Stimulated activated naive B cell treated with anti-CD40 and anti-IgM and Interleukin-4, amounts not matched to agents 10 μg/mL and 1 μg/mL and 100 μg/mL, for 72 hours (primary cell): ENCODE data around the gene LTBP2.

Experiments
- ATAC-seq, 2 donors: fragments of 150-1000 bp; cut with Tn5 transposase; replicated peaks; 2 replicates each; pipeline ENCODE4 v1.10.0; 2021; ENCODE audit warnings: moderate library complexity in 1 of 2
- DNase-seq: peaks from one replicate; pipeline ENCODE4 v3.0.0; 2021
- H3K27ac Mint-ChIP-seq: one replicate; pipeline ENCODE4 v1.8.0; 2022; ENCODE audit warnings: mild to moderate bottlenecking, mixed read lengths
- H3K27me3 Mint-ChIP-seq, 2 donors: one replicate each; pipeline ENCODE4 v1.8.0; 2022; ENCODE audit warnings: mixed read lengths in 2 of 2
- H3K36me3 Mint-ChIP-seq, 2 donors: one replicate each; pipeline ENCODE4 v1.8.0; 2022; ENCODE audit warnings: mixed read lengths in 2 of 2, mild to moderate bottlenecking in 1 of 2
- H3K4me1 Mint-ChIP-seq, 2 donors: one replicate each; pipeline ENCODE4 v1.8.0; 2022; ENCODE audit warnings: mixed read lengths in 2 of 2, mild to moderate bottlenecking in 1 of 2
- H3K4me3 Mint-ChIP-seq, 2 donors: one replicate each; pipeline ENCODE4 v1.8.0; 2022; ENCODE audit warnings: mild to moderate bottlenecking in 2 of 2, mixed read lengths in 2 of 2, moderate library complexity in 1 of 2
- H3K9me3 Mint-ChIP-seq, 2 donors: one replicate each; pipeline ENCODE4 v1.8.0; 2022; ENCODE audit warnings: mixed read lengths in 2 of 2, mild to moderate bottlenecking in 1 of 2

LTBP2 gene

GRCh38 chr14:74628418-74628817 is 16.4 kb upstream of the LTBP2 start:
- H3K27me3 Mint-ChIP-seq, result no peaks in the 10 kb centered on the region
- peaks cover 8 to 27% of the 10 kb centered on the region in 2 donors for H3K4me1 Mint-ChIP-seq
- no peak overlapping the region for H3K27ac Mint-ChIP-seq
- H3K4me3 Mint-ChIP-seq, result no peak overlapping the region
- H3K36me3 Mint-ChIP-seq, result peaks cover 2 to 4% of the 10 kb centered on the region in 2 donors
- H3K9me3 Mint-ChIP-seq, result no peaks in the 10 kb centered on the region
- DNase-seq (no peak), ATAC-seq (no peak)

DNA sequence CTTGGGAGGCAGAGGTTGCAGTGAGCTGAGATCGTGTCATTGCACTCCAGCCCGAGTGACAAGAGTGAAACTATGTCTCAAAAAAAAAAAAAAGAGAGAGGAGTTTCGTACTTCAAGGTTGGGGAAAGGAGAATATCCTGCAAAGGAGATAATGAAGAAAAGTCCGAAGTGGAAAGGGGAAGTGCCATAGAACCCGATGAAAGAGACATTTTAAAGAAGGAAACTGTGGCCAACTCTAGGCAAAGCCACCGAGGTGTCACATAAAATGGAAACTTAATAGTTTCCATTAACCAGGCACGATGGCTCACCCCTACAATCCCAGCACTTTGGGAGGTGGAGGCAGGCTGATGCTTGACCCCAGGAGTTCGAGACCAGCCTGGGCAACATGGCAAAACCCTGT is 15.0 kb upstream of the LTBP2 start:
- Mint-ChIP-seq H3K4me1 (peaks cover 8 to 27% of the 10 kb centered on the region in 2 donors), H3K27me3 (peaks cover 0 to 1% of the 10 kb centered on the region in 2 donors), H3K27ac (peak overlapping the region; percentile 62), H3K36me3 (peaks cover 2 to 4% of the 10 kb centered on the region in 2 donors), H3K4me3 (no peak overlapping the region), H3K9me3 (no peaks in the 10 kb centered on the region)
- DNase-seq (peak; percentile 18), ATAC-seq (peak; percentile 89)

- Mint-ChIP-seq H3K9me3 (no peaks in the 10 kb centered on the region), H3K4me1 (peaks cover 34 to 44% of the 10 kb centered on the region in 2 donors), H3K27ac (no peak overlapping the region), H3K36me3 (peaks cover 2 to 4% of the 10 kb centered on the region in 2 donors), H3K27me3 (peaks cover 6 to 9% of the 10 kb centered on the region in 2 donors), H3K4me3 (no peak overlapping the region)
- ATAC-seq (no peak), DNase-seq (no peak)
Measured at GRCh38 chr14:74622257-74622656, 10.2 kb upstream of the LTBP2 start.

DNA sequence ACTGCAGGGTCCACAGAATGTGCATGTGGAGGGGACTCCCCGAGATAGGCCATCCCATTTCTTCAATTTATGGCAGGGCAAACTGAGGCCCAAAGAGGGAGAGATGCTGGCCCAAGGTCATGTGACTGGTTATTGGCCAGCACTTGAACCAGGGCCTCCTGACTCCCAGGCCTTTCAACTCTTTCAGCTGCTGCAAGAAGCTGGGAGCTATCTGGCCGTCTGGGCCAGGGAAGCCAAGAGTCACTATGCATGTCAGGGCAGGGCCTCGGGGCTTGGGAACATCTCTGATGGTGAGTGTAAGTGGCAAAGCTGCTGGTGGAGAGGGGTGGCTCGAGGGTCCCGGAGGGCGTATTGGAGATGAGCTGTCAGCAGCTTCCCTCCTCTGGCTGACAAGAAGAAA is 9.5 kb upstream of the LTBP2 start:
- H3K27ac Mint-ChIP-seq, result no peak overlapping the region
- H3K4me1 Mint-ChIP-seq, result peaks cover 33 to 40% of the 10 kb centered on the region in 2 donors
- H3K27me3 Mint-ChIP-seq, result peaks cover 6 to 10% of the 10 kb centered on the region in 2 donors
- ATAC-seq, result no peak
- H3K9me3 Mint-ChIP-seq, result no peaks in the 10 kb centered on the region
- H3K4me3 Mint-ChIP-seq, result no peak overlapping the region
- peaks cover 2 to 4% of the 10 kb centered on the region in 2 donors for H3K36me3 Mint-ChIP-seq
- no peak for DNase-seq

DNA sequence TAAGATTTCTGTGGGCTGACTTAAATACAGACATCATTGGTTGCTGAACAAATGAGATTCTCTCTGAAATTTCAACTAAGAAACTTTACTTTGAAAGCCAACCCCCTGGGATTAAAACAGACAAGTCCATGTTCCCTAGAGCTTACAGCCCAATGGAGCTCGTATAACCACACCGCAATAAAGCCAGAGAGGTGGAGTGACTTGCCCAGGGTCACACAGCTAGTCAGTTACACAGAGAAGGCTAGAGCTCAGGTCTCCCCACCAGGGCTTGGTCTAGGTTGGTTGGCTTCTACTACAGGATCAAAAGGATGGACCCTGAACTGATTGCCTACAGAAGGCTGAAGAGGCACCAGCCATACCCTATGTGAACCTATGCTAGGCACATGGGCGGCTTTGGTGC is 8.9 kb upstream of the LTBP2 start:
- peaks cover 2 to 4% of the 10 kb centered on the region in 2 donors for H3K36me3 Mint-ChIP-seq
- DNase-seq (no peak), ATAC-seq (no peak)
- peaks cover 8 to 14% of the 10 kb centered on the region in 2 donors for H3K27me3 Mint-ChIP-seq
- H3K9me3 Mint-ChIP-seq, result no peaks in the 10 kb centered on the region
- H3K27ac Mint-ChIP-seq, result no peak overlapping the region
- H3K4me1 Mint-ChIP-seq, result peaks cover 38 to 44% of the 10 kb centered on the region in 2 donors
- no peak overlapping the region for H3K4me3 Mint-ChIP-seq

- ATAC-seq, result peak; percentile 50 to 64
- Mint-ChIP-seq H3K27ac (no peak overlapping the region), H3K27me3 (peaks cover 11 to 14% of the 10 kb centered on the region in 2 donors), H3K36me3 (peaks cover 2 to 4% of the 10 kb centered on the region in 2 donors), H3K4me1 (peaks cover 42 to 44% of the 10 kb centered on the region in 2 donors), H3K4me3 (peak overlapping the region in 1 of 2 donors; percentile 6), H3K9me3 (no peaks in the 10 kb centered on the region)
- DNase-seq, result no peak
Measured at GRCh38 chr14:74620497-74620921, 8.5 kb upstream of the LTBP2 start.

DNA sequence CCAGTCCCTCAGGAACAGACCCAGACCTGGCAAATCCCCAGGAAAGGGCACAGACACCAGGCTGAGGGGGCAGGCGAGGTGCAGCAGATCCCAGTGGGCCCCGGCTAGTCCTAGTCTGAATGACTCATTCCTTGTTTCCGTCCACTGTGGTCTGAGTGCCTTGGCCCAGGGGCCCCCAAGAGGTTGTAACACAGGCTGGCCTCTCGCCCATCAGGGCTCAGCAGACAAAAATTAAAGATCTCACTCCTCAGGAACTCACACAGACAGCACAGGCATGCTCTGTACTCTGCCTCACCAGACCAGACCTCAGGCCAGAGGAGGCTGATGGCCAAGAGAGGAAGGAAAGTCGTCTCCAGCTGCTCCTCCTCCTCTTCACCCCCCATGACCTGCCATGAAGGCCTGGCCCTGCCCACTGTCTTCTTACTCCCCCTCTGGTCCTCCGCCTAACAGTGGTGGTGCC is 7.7 kb upstream of the LTBP2 start:
- peaks cover 49 to 51% of the 10 kb centered on the region in 2 donors for H3K4me1 Mint-ChIP-seq
- ATAC-seq (peak; percentile 10 to 21), DNase-seq (no peak)
- peaks cover 2 to 4% of the 10 kb centered on the region in 2 donors for H3K36me3 Mint-ChIP-seq
- peak overlapping the region; percentile 72 for H3K27ac Mint-ChIP-seq
- no peaks in the 10 kb centered on the region for H3K9me3 Mint-ChIP-seq
- peak overlapping the region in 1 of 2 donors; percentile 1 for H3K4me3 Mint-ChIP-seq
- peaks cover 12 to 16% of the 10 kb centered on the region in 2 donors for H3K27me3 Mint-ChIP-seq

- Mint-ChIP-seq H3K9me3 (no peaks in the 10 kb centered on the region), H3K36me3 (no peaks in the 10 kb centered on the region), H3K27ac (peak overlapping the region; percentile 54), H3K27me3 (peaks cover 24 to 29% of the 10 kb centered on the region in 2 donors), H3K4me1 (peaks cover 59 to 65% of the 10 kb centered on the region in 2 donors), H3K4me3 (peak overlapping the region in 1 of 2 donors; percentile 20)
- DNase-seq (peak; percentile 38), ATAC-seq (peak; percentile 71 to 75)
Measured at GRCh38 chr14:74618078-74618952, 6.3 kb upstream of the LTBP2 start.

DNA sequence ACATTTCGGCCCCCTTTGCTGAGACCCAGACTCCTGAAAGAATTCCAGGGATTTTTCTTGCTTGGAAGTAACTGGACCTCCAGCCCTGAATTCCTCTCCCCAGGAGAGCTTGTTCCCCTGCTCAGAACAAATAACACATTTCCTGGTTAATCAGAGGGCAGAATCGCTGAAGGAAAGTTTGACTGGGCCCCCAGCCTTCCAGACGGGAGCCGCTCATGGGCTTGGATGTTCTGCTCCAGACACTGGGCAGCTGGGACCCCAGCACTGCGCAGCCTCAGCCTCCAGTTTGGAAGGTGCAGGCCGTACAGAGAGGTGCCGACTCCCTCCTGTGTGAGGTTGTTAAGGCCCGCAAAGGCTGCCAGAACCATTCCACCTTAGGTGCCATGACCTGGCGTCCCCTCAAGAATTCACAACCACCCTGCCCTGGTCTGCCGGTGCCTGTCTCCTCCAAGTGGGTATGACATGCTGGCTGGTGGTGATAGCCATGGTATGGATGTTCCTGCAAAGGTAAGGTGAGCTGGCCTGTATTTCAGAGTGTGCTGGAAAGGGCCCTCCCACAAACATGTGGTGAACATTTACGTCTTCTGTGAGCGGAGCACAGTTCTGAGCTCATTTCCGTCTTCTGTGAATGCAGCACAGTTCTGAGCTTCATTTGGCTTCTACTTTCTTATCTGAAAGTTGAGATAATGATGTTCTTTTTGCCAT is 5.1 kb upstream of the LTBP2 start:
- Mint-ChIP-seq H3K4me1 (peaks cover 61 to 68% of the 10 kb centered on the region in 2 donors), H3K36me3 (no peaks in the 10 kb centered on the region), H3K27me3 (peaks cover 24 to 32% of the 10 kb centered on the region in 2 donors), H3K9me3 (no peaks in the 10 kb centered on the region), H3K27ac (no peak overlapping the region), H3K4me3 (no peak overlapping the region)
- DNase-seq (no peak), ATAC-seq (no peak)

GRCh38 chr14:74616507-74616906 is 4.5 kb upstream of the LTBP2 start:
- ATAC-seq, result no peak
- Mint-ChIP-seq H3K4me3 (no peak overlapping the region), H3K27me3 (peaks cover 24 to 28% of the 10 kb centered on the region in 2 donors), H3K4me1 (peaks cover 61 to 74% of the 10 kb centered on the region in 2 donors), H3K9me3 (no peaks in the 10 kb centered on the region), H3K27ac (peak overlapping the region; percentile 6), H3K36me3 (no peaks in the 10 kb centered on the region)
- DNase-seq, result no peak

- Mint-ChIP-seq H3K4me1 (peaks cover 61 to 74% of the 10 kb centered on the region in 2 donors), H3K36me3 (no peaks in the 10 kb centered on the region), H3K27me3 (peaks cover 28 to 33% of the 10 kb centered on the region in 2 donors), H3K27ac (peak overlapping the region; percentile 21), H3K9me3 (no peaks in the 10 kb centered on the region), H3K4me3 (peak overlapping the region in 1 of 2 donors; percentile 30)
- DNase-seq, result no peak
- ATAC-seq, result no peak
Measured at GRCh38 chr14:74615735-74616134, 3.7 kb upstream of the LTBP2 start.

GRCh38 chr14:74614508-74615495 is 2.8 kb upstream of the LTBP2 start:
- H3K36me3 Mint-ChIP-seq, result no peaks in the 10 kb centered on the region
- no peaks in the 10 kb centered on the region for H3K9me3 Mint-ChIP-seq
- DNase-seq (no peak), ATAC-seq (peak; percentile 15 to 33)
- peak overlapping the region in 1 of 2 donors; percentile 15 for H3K4me3 Mint-ChIP-seq
- peaks cover 28 to 36% of the 10 kb centered on the region in 2 donors for H3K27me3 Mint-ChIP-seq
- peak overlapping the region; percentile 43 for H3K27ac Mint-ChIP-seq
- H3K4me1 Mint-ChIP-seq, result peaks cover 52 to 66% of the 10 kb centered on the region in 2 donors

GRCh38 chr14:74613211-74613914 is 1.3 kb upstream of the LTBP2 start:
- no peaks in the 10 kb centered on the region for H3K36me3 Mint-ChIP-seq
- peaks cover 48 to 63% of the 10 kb centered on the region in 2 donors for H3K4me1 Mint-ChIP-seq
- ATAC-seq (no peak), DNase-seq (no peak)
- H3K9me3 Mint-ChIP-seq, result no peaks in the 10 kb centered on the region
- peaks cover 28 to 36% of the 10 kb centered on the region in 2 donors for H3K27me3 Mint-ChIP-seq
- no peak overlapping the region for H3K27ac Mint-ChIP-seq
- peak overlapping the region; percentile 9 to 71 for H3K4me3 Mint-ChIP-seq
